ENCODE results near the gene OR1M1.

The OR1M1 gene

GRCh38 chr19:9075064-9075949 lies 11.6 kb upstream of the OR1M1 start:
- peak; percentile 41 for DNase-seq

- DNase-seq, result no peak
Observed at GRCh38 chr19:9076901-9077300, 10.0 kb upstream of the OR1M1 start.

GRCh38 chr19:9078651-9079050 lies 8.2 kb upstream of the OR1M1 start:
- DNase-seq, result no peak

GRCh38 chr19:9107375-9107774 lies 20.5 kb downstream of the OR1M1 start, which contains the start of gene OR7G2:
TSS of gene OR7G2 (minus strand) at chr19:9107475. CDS start at chr19:9103243, 4,232 bp downstream.
- no peak for DNase-seq

GRCh38 chr19:9109959-9110358 lies 23.1 kb downstream of the OR1M1 start:
- no peak for DNase-seq

GRCh38 chr19:9115307-9115813 lies 28.5 kb downstream of the OR1M1 start, which contains the start of gene OR7G1:
TSS of gene OR7G1 (minus strand) at chr19:9115763. CDS start at chr19:9115763, 0 bp downstream.
- no peak for DNase-seq

- no peak for DNase-seq
Observed at GRCh38 chr19:9116547-9116946, 29.7 kb downstream of the OR1M1 start.

GRCh38 chr19:9126900-9127405 lies 40.1 kb downstream of the OR1M1 start, which contains the start of gene OR7G3:
TSS of gene OR7G3 (minus strand) at chr19:9126950. CDS start at chr19:9126950, 0 bp downstream.
- DNase-seq, result no peak

- DNase-seq, result no peak
Observed at GRCh38 chr19:9128171-9128570, 41.3 kb downstream of the OR1M1 start.

GRCh38 chr19:9130965-9131364 lies 44.1 kb downstream of the OR1M1 start:
- no peak for DNase-seq

- no peak for DNase-seq
Observed at GRCh38 chr19:9132422-9132821, 45.6 kb downstream of the OR1M1 start.

- no peak for DNase-seq
Observed at GRCh38 chr19:9139609-9140158, 52.8 kb downstream of the OR1M1 start.

GRCh38 chr19:9140159-9140874 lies 53.5 kb downstream of the OR1M1 start, which contains the start of gene ZNF317:
TSS of gene ZNF317 (plus strand) at chr19:9140397. CDS start at chr19:9156017, 15,620 bp downstream.
- DNase-seq, result peak; percentile 96

- DNase-seq, result no peak
Observed at GRCh38 chr19:9144920-9145319, 58.1 kb downstream of the OR1M1 start.
